Measurements from ENCODE around the gene SPTBN1. TPM values are rescaled to one million over a fixed set of nuclear protein-coding genes. Genes with fewer than 3 reads are reported as not detected.

SPTBN1 gene
- total RNA-seq (2021), result 234 and 262 TPM in 2 replicates
- Bru-seq, nascent RNA, result percentile 94 among the genes with signal in this experiment
- BruChase-seq, experiment 1, labeled RNA remaining after a 2-hour chase, result percentile 90 among the genes with signal in this experiment
- percentile 93 among the genes with signal in this experiment for BruChase-seq, experiment 2, labeled RNA remaining after a 6-hour chase
- long read RNA-seq, full-length matches to known transcripts, result 12 of 117 reads
- long read RNA-seq, partial matches to known transcripts, result 81 of 117 reads
- long read RNA-seq, other reads (novel, unspliced or antisense), result 24 of 117 reads

DNA sequence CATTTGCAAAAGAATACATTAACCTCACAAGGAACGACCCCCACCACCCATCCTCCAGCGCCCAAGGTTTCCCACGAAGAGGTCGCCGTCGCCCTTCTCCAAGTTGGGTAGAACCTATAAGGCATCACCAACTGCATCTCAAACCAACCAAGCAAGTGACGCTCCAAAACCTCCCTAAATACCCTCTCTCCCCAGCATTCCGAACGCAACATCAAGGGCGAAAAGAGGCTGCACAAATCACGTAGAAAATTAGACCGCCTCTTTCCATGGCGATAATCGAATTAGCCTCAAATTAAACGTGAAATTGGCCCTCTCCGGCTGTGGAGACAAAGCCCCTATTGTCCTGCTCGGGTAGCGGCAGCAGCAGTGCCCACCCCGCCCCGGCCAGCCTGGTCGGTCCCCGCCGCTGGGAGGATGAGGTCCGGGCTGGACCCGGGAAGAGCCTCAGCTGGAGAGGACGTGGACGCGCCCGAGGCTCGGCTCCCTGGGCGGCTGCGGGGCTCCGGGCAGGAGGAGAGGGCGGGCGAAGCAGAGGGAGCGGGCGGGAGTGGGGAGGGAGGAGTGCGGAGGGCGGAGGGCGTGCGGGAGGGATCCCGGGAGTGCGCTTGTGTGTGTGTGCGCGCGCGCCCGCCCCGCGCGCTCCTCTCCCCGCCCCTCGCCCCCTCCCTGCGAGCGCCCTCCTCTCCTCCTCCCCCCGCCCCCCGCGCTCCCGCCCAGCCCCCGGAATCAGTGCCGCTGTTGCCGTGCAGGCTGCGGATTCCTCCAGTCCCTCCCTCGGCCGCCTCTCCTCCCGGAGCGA, at the start of gene SPTBN1:
SPTBN1 (plus strand) TSS at position 765 of the 799 bp plus-strand sequence. CDS start 70,092 bp downstream, outside the sequence.
- Histone ChIP-seq H3K79me2 (ENCODE audit: low read depth) (no peaks in the 10 kb centered on the region), H3K4me1 (replicated peaks; ENCODE audit: insufficient read depth) (peaks cover 28% of the 10 kb centered on the region), H3K9me3 (ENCODE audit: insufficient read depth, low read depth) (no peaks in the 10 kb centered on the region), H3K36me3 (ENCODE audit: low read depth) (no peaks in the 10 kb centered on the region), H3K27ac (no peak within 1 kb of the TSS), H3F3A (ENCODE audit: insufficient read depth, low read depth) (peaks cover 16% of the 10 kb centered on the region), H3K27me3 (ENCODE audit: insufficient read depth, low read depth) (no peaks in the 10 kb centered on the region; the same call in 1 of the 2 replicates), H3K4me3 (peak within 1 kb of the TSS; percentile 68), H3K9me2 (ENCODE audit: insufficient read depth) (no peaks in the 10 kb centered on the region), H2AFZ (peak within 1 kb of the TSS; percentile 97), H3K4me2 (peak within 1 kb of the TSS; percentile 97), H4K20me1 (ENCODE audit: insufficient read depth) (no peaks in the 10 kb centered on the region)
- TF ChIP-seq EZH2 (IDR thresholded peaks at IDR 0.05; ENCODE audit: low read depth), result no peak
- TF ChIP-seq, protein P1, sequence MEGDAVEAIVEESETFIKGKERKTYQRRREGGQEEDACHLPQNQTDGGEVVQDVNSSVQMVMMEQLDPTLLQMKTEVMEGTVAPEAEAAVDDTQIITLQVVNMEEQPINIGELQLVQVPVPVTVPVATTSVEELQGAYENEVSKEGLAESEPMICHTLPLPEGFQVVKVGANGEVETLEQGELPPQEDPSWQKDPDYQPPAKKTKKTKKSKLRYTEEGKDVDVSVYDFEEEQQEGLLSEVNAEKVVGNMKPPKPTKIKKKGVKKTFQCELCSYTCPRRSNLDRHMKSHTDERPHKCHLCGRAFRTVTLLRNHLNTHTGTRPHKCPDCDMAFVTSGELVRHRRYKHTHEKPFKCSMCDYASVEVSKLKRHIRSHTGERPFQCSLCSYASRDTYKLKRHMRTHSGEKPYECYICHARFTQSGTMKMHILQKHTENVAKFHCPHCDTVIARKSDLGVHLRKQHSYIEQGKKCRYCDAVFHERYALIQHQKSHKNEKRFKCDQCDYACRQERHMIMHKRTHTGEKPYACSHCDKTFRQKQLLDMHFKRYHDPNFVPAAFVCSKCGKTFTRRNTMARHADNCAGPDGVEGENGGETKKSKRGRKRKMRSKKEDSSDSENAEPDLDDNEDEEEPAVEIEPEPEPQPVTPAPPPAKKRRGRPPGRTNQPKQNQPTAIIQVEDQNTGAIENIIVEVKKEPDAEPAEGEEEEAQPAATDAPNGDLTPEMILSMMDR (conservative IDR thresholded peaks at IDR 0.05), result no peak
- DNase-seq, result peak; percentile 45 to 86
- intact Hi-C loops (cut with micrococcal nuclease; ENCODE audit: unreplicated experiment), result loop anchor here (1.0 to 10.0 kb wide), 6 partner anchors 27 to 341 kb away; partner anchors contain the start of gene ACYP2
- no TSS peak for BruUV-seq (replicated peaks)
- CTCF ChIA-PET, result no interaction called here
- POLR2A ChIA-PET (ENCODE audit: unreplicated experiment), result no interaction called here

DNA sequence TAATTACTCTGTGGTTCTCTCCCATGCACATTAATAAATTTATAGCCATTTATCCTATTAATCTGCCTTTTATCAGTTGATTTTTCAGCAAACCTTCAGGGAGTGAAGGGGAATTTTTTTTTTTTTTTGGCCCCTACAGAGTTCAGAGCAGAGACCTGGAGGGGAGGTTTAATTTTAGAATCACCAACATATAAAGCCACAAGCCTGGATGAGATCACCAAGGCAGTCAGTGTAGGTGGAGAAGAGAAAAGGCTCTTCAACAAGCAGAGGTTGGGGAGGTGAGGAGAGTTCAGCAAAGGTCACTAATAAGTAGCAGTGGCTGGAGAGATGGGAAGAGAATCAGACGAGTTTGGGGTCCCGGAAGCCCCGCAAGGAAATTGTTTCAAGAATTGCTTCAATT, 48.4 kb upstream of the SPTBN1 start:
- TF ChIP-seq EZH2 (IDR thresholded peaks at IDR 0.05; ENCODE audit: low read depth), result no peak
- TF ChIP-seq, protein P1 (conservative IDR thresholded peaks at IDR 0.05), result no peak
- CTCF ChIA-PET, result no interaction called here

DNA sequence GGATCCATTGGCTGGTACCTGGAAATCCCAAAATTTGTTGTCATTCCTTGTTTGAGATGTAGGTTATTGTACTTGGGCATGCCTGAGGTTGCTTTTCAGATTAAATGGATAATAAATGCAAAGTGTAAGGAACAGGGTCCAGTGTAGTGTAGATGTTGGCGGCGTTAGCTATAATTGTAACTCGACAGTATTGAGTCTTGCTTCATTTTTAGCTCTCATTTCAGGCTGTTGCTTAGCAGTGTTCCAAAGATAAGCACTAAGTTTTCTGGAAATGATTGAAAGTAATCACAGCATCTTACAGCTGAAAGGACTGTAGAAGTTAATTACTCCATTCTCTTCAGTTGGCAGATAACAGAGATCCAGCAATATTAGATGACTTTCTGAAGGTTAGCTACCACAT, 47.8 kb upstream of the SPTBN1 start:
- Histone ChIP-seq H4K20me1 (ENCODE audit: insufficient read depth) (no peaks in the 10 kb centered on the region), H3K27me3 (ENCODE audit: insufficient read depth, low read depth) (no peaks in the 10 kb centered on the region), H3K4me2 (no peak overlapping the region), H3K27ac (no peak overlapping the region), H3K4me1 (replicated peaks; ENCODE audit: insufficient read depth) (peaks cover 10% of the 10 kb centered on the region; the same call in 1 of the 2 replicates), H3K9me3 (ENCODE audit: insufficient read depth, low read depth) (no peaks in the 10 kb centered on the region), H3K4me3 (no peak overlapping the region), H2AFZ (no peak overlapping the region), H3K36me3 (ENCODE audit: low read depth) (no peaks in the 10 kb centered on the region), H3K79me2 (ENCODE audit: low read depth) (no peaks in the 10 kb centered on the region), H3F3A (ENCODE audit: insufficient read depth, low read depth) (no peaks in the 10 kb centered on the region), H3K9me2 (ENCODE audit: insufficient read depth) (no peaks in the 10 kb centered on the region; the same call in 1 of the 2 replicates)
- ChIA-PET CTCF (interaction anchor here (0.6 to 0.7 kb wide), 2 partner anchors 11 to 115 kb away, joined by 3 to 4 read pairs; no protein-coding TSS in a partner anchor), POLR2A (ENCODE audit: unreplicated experiment) (interaction anchor here (0.6 kb wide), 2 partner anchors 14 to 109 kb away, joined by 6 to 11 read pairs; no protein-coding TSS in a partner anchor)
- TF ChIP-seq, protein P1 (conservative IDR thresholded peaks at IDR 0.05), result no peak
- no peak for TF ChIP-seq EZH2 (IDR thresholded peaks at IDR 0.05; ENCODE audit: low read depth)
- BruUV-seq (replicated peaks), result no TSS peak
- no peak for DNase-seq
- intact Hi-C loops (cut with micrococcal nuclease; ENCODE audit: unreplicated experiment), result no loop called here

More for the DNA sequence above, 48.4 kb upstream of the SPTBN1 start:
- H2AFZ ChIP-seq, result no peak overlapping the region
- no peaks in the 10 kb centered on the region for H3K9me3 ChIP-seq (ENCODE audit: insufficient read depth, low read depth)
- BruUV-seq (replicated peaks), result no TSS peak
- no peak overlapping the region for H3K4me2 ChIP-seq
- H3K79me2 ChIP-seq (ENCODE audit: low read depth), result no peaks in the 10 kb centered on the region
- intact Hi-C loops (cut with micrococcal nuclease; ENCODE audit: unreplicated experiment), result no loop called here
- no peaks in the 10 kb centered on the region for H4K20me1 ChIP-seq (ENCODE audit: insufficient read depth)
- POLR2A ChIA-PET (ENCODE audit: unreplicated experiment), result interaction anchor here (0.6 kb wide), 1 partner anchor 110 kb away, joined by 11 read pairs; no protein-coding TSS in a partner anchor
- no peak overlapping the region for H3K4me3 ChIP-seq
- no peak for DNase-seq
- no peak overlapping the region for H3K27ac ChIP-seq
- no peaks in the 10 kb centered on the region for H3K27me3 ChIP-seq (ENCODE audit: insufficient read depth, low read depth)
- no peaks in the 10 kb centered on the region; the same call in 1 of the 2 replicates for H3K9me2 ChIP-seq (ENCODE audit: insufficient read depth)
- H3K4me1 ChIP-seq (replicated peaks; ENCODE audit: insufficient read depth), result peaks cover 10% of the 10 kb centered on the region; the same call in 1 of the 2 replicates
- H3F3A ChIP-seq (ENCODE audit: insufficient read depth, low read depth), result no peaks in the 10 kb centered on the region
- no peaks in the 10 kb centered on the region for H3K36me3 ChIP-seq (ENCODE audit: low read depth)

Data from PC-9 (cell line).